GM12878 (cell line): ENCODE data around the gene CSE1L. TPM values are rescaled to one million over a fixed set of nuclear protein-coding genes. Genes with fewer than 3 reads are reported as not detected.

Source experiments
- ESRRA ChIP-seq: IDR thresholded peaks from 2 replicates; pipeline ENCODE4 v1.6.1; 2012; ENCODE audit warnings: mild to moderate bottlenecking, low read length, improper control_type of control experiment
- GABPA ChIP-seq: IDR thresholded peaks from 2 replicates; pipeline ENCODE4 v1.6.1; 2014; ENCODE audit warnings: antibody characterized with exemption, low read depth, mild to moderate bottlenecking, inconsistent platforms
- KDM1A ChIP-seq: fragments of 200-600 bp; sonication (generic); IDR thresholded peaks from 2 replicates; pipeline ENCODE4 v1.6.1; 2016; ENCODE audit warnings: borderline replicate concordance
- MEF2A ChIP-seq: IDR thresholded peaks from 2 replicates; pipeline ENCODE4 v1.6.1; 2011; ENCODE audit warnings: low read depth, mild to moderate bottlenecking, low read length, moderate library complexity; ENCODE audit not compliant: insufficient read depth
- NFXL1 ChIP-seq: fragments of 450-650 bp; IDR thresholded peaks from 2 replicates; pipeline ENCODE4 v1.6.1; 2017; ENCODE audit warnings: antibody characterized with exemption, mild to moderate bottlenecking, borderline replicate concordance
- NFYB ChIP-seq: IDR thresholded peaks from 2 replicates; pipeline ENCODE4 v1.6.1; 2011; ENCODE audit warnings: low read depth, mild to moderate bottlenecking, low read length, improper control_type of control experiment, moderate library complexity; ENCODE audit not compliant: insufficient read depth
- PAX8 ChIP-seq: fragments of 450-650 bp; IDR thresholded peaks from 2 replicates; pipeline ENCODE4 v1.6.1; 2017; ENCODE audit warnings: mild to moderate bottlenecking, moderate library complexity
- POLR2A ChIP-seq: IDR thresholded peaks from 2 replicates; pipeline ENCODE4 v1.6.1; 2011; ENCODE audit warnings: low read depth, mild to moderate bottlenecking, low read length
- RAD51 ChIP-seq: fragments of 450-650 bp; IDR thresholded peaks from 2 replicates; pipeline ENCODE4 v1.6.1; 2016; ENCODE audit warnings: moderate library complexity, mild to moderate bottlenecking, inconsistent platforms
- RELA ChIP-seq: fragments of 450-650 bp; IDR thresholded peaks from 2 replicates; pipeline ENCODE4 v1.8.0; 2014; ENCODE audit warnings: borderline replicate concordance; ENCODE audit not compliant: partially characterized antibody
- SPI1 ChIP-seq: IDR thresholded peaks from 2 replicates; pipeline ENCODE4 v1.6.1; 2011; ENCODE audit warnings: low read depth, mild to moderate bottlenecking, low read length, moderate library complexity, borderline replicate concordance; ENCODE audit not compliant: insufficient read depth
- SREBF2 ChIP-seq: IDR thresholded peaks from 2 replicates; pipeline ENCODE4 v1.6.1; 2012; ENCODE audit warnings: mild to moderate bottlenecking, low read length
- STAT3 ChIP-seq: IDR thresholded peaks from 2 replicates; pipeline ENCODE4 v1.6.1; 2011; ENCODE audit warnings: low read depth, low read length, improper control_type of control experiment
- TAF1 ChIP-seq: IDR thresholded peaks from 2 replicates; pipeline ENCODE4 v1.6.1; 2011; ENCODE audit warnings: mild to moderate bottlenecking, low read depth, low read length, borderline replicate concordance
- polyA plus RNA-seq, 11 experiments: library from polyadenylated mRNA; depleted of rRNA in 4 of 11; unstranded in 6 of 11; stranded (reverse) in 5 of 11; fragments of >200 nt; fragmentation: Nextera tagmentation in 4 of 11; fragmentation: Illumina TruSeq in 1 of 11; extraction: Ambion mirVana in 4 of 11; extraction: Trizol in 1 of 11; gene quantifications; 1 replicate in 1 of 11; 2 replicates in 10 of 11; pipeline versions ENCODE4 v1.2.1 to v1.2.3, GENCODE V29; 2011 to 2016; ENCODE audit warnings: inconsistent platforms in 2 of 11, missing spikeins in 2 of 11, low read depth in 1 of 11
- total RNA-seq, 4 experiments: library from RNA; depleted of rRNA in 3 of 4; stranded (reverse); fragments of >200 nt in 3 of 4; fragmentation: Illumina TruSeq in 1 of 4; extraction: Trizol in 1 of 4; gene quantifications; 2 replicates each; pipeline versions ENCODE4 v1.2.1 to v1.2.3, GENCODE V29; 2013 to 2021
- TF ChIP-seq, protein P1 (sequence below): IDR thresholded peaks from 2 replicates; pipeline ENCODE4 v1.6.1; 2012; ENCODE audit warnings: low read depth, low read length, improper control_type of control experiment
- TF ChIP-seq, protein P2 (sequence below): fragments of 450-650 bp; IDR thresholded peaks from 2 replicates; pipeline ENCODE4 v1.6.1; 2018; ENCODE audit warnings: borderline replicate concordance, mild to moderate bottlenecking; ENCODE audit not compliant: partially characterized antibody

Gene CSE1L
- total and polyA plus RNA-seq, 10 of the 15 experiments (the other 5 are each of a cell fraction or from before 2014, with no cell fraction given), result 72.4 to 213 (median 117) TPM

DNA sequence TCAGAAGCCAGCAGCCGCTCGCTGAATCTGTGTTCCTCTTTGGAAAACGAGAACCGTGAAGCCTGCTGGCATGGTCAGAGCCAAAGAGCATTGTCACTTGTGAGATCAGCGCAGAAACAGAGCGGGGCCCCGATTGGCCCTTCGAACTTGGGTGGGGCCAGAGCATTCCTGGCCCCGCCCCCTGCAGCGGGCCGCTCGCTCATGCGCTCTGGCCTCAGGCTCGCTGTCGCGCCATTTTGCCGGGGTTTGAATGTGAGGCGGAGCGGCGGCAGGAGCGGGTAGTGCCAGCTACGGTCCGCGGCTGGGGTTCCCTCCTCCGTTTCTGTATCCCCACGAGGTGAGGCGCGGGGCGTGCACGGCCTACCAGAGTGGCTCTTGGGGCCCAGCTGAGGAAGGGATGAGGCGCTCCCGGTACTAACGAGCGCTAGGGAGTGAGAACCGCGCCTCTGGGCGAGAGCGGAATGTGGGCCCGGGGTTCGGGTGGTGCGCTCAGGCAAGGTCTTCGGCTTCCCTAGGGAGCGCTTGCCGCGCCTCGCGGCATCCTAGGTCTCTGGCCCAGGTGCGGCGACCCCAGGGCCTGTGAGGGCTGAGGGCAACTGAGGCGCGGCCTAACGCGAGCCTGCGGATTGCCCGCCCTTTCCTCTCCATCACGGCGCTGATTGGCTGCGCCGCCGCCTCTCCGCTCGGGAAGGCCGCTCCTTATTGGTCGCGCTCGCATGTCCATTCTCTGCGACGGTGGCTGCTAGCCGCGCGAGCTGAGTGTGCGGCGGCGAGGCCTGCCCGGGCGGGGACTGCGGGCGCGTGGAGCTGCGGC, at the start of gene CSE1L (continued):
- TF ChIP-seq SPI1 (peak; percentile 65; the same call in 1 of the 2 replicates), PAX8 (no peak), RAD51 (no peak), RELA (no peak), STAT3 (no peak), NFYB (peak; percentile 87), GABPA (no peak), TAF1 (peak; percentile 89), SREBF2 (no peak), KDM1A (no peak), POLR2A (peak; percentile 80), MEF2A (no peak), NFXL1 (no peak), ESRRA (no peak)
- TF ChIP-seq, protein P1, sequence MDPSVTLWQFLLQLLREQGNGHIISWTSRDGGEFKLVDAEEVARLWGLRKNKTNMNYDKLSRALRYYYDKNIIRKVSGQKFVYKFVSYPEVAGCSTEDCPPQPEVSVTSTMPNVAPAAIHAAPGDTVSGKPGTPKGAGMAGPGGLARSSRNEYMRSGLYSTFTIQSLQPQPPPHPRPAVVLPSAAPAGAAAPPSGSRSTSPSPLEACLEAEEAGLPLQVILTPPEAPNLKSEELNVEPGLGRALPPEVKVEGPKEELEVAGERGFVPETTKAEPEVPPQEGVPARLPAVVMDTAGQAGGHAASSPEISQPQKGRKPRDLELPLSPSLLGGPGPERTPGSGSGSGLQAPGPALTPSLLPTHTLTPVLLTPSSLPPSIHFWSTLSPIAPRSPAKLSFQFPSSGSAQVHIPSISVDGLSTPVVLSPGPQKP, result no peak
- TF ChIP-seq, protein P2, sequence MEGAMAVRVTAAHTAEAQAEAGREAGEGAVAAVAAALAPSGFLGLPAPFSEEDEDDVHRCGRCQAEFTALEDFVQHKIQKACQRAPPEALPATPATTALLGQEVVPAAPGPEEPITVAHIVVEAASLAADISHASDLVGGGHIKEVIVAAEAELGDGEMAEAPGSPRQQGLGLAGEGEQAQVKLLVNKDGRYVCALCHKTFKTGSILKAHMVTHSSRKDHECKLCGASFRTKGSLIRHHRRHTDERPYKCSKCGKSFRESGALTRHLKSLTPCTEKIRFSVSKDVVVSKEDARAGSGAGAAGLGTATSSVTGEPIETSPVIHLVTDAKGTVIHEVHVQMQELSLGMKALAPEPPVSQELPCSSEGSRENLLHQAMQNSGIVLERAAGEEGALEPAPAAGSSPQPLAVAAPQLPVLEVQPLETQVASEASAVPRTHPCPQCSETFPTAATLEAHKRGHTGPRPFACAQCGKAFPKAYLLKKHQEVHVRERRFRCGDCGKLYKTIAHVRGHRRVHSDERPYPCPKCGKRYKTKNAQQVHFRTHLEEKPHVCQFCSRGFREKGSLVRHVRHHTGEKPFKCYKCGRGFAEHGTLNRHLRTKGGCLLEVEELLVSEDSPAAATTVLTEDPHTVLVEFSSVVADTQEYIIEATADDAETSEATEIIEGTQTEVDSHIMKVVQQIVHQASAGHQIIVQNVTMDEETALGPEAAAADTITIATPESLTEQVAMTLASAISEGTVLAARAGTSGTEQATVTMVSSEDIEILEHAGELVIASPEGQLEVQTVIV, result no peak
